ENCODE measurements around the gene SNRNP200. TPM values are rescaled to one million over a fixed set of nuclear protein-coding genes. Genes with fewer than 3 reads are reported as not detected.

SNRNP200 gene
- polyA plus RNA-seq, 1 donor (not counting 4 experiments of a cell fraction or from before 2014, with no cell fraction given), result 78.4 TPM

DNA sequence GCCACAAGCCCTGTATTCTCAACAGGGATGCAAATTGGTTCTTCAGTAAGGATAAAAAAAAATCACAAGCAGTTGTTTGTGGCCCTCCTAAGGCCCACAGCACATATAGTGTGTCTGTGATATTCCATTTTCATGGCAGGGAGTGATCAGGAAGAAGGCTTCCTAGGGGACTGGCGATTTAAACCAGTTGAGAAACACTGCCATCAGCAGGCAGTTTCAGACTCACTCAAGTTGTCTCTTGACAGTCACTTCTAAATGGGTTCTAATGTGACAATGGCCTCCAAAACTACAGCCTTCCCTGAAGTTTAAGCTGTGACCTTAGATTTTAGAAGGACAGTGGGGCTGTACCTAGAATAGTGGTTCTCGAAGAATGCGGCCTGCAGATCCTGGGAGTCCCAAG lies 33.4 kb downstream of the SNRNP200 start:
- TF ChIP-seq EZH2 (IDR thresholded peaks at IDR 0.05; ENCODE audit: low read length), result no peak
- TF ChIP-seq, protein P1, sequence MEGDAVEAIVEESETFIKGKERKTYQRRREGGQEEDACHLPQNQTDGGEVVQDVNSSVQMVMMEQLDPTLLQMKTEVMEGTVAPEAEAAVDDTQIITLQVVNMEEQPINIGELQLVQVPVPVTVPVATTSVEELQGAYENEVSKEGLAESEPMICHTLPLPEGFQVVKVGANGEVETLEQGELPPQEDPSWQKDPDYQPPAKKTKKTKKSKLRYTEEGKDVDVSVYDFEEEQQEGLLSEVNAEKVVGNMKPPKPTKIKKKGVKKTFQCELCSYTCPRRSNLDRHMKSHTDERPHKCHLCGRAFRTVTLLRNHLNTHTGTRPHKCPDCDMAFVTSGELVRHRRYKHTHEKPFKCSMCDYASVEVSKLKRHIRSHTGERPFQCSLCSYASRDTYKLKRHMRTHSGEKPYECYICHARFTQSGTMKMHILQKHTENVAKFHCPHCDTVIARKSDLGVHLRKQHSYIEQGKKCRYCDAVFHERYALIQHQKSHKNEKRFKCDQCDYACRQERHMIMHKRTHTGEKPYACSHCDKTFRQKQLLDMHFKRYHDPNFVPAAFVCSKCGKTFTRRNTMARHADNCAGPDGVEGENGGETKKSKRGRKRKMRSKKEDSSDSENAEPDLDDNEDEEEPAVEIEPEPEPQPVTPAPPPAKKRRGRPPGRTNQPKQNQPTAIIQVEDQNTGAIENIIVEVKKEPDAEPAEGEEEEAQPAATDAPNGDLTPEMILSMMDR (optimal IDR thresholded peaks at IDR 0.05 in 1 of 3, IDR thresholded peaks at IDR 0.05 in 1 of 3, conservative IDR thresholded peaks at IDR 0.05 in 1 of 3; ENCODE audit: extremely low read depth in 1 of 3, insufficient read depth in 2 of 3, low read length in 3 of 3), result no peak
- Histone ChIP-seq H4K20me1 (ENCODE audit: control insufficient read depth, extremely low read depth, insufficient read depth, low read length) (no peaks in the 10 kb centered on the region), H3K36me3 (ENCODE audit: control insufficient read depth in 2 of 2, extremely low read depth in 1 of 2, insufficient read depth in 2 of 2, low read length in 2 of 2) (peaks cover 31 to 44% of the 10 kb centered on the region in 2 experiments), H3K9me1 (ENCODE audit: control insufficient read depth, extremely low read depth, insufficient read depth, low read length) (peaks cover 5% of the 10 kb centered on the region), H2AFZ (ENCODE audit: control insufficient read depth, low read length) (no peak overlapping the region), H3K27me3 (ENCODE audit: control insufficient read depth, extremely low read depth, insufficient read depth, low read length) (no peaks in the 10 kb centered on the region), H3K4me1 (ENCODE audit: control insufficient read depth, extremely low read depth, insufficient read depth, low read length) (peaks cover 7% of the 10 kb centered on the region), H3K4me2 (ENCODE audit: control insufficient read depth, extremely low read depth, insufficient read depth, low read depth, low read length) (no peak overlapping the region), H3K9ac (ENCODE audit: control insufficient read depth, extremely low read depth, insufficient read depth, low read length) (no peak overlapping the region), H3K27ac (ENCODE audit: control insufficient read depth, insufficient read depth, low read length) (no peak overlapping the region), H3K4me3 (ENCODE audit: control insufficient read depth in 2 of 3, extremely low read depth in 1 of 3, insufficient read depth in 2 of 3, low read depth in 1 of 3, low read length in 3 of 3) (no peak overlapping the region), H3K79me2 (ENCODE audit: control insufficient read depth, insufficient read depth, low read length) (peaks cover 10% of the 10 kb centered on the region), H3K9me3 (ENCODE audit: control insufficient read depth, low read depth, low read length) (no peaks in the 10 kb centered on the region)
- DNase-seq (ENCODE audit: low read depth, low spot score), result no peak
- dilution Hi-C loops (cut with MboI; ENCODE audit: extremely low pct_ligation_motif_present, low sequenced_read_pairs), result no loop called here
- FAIRE-seq, result no peak

DNA sequence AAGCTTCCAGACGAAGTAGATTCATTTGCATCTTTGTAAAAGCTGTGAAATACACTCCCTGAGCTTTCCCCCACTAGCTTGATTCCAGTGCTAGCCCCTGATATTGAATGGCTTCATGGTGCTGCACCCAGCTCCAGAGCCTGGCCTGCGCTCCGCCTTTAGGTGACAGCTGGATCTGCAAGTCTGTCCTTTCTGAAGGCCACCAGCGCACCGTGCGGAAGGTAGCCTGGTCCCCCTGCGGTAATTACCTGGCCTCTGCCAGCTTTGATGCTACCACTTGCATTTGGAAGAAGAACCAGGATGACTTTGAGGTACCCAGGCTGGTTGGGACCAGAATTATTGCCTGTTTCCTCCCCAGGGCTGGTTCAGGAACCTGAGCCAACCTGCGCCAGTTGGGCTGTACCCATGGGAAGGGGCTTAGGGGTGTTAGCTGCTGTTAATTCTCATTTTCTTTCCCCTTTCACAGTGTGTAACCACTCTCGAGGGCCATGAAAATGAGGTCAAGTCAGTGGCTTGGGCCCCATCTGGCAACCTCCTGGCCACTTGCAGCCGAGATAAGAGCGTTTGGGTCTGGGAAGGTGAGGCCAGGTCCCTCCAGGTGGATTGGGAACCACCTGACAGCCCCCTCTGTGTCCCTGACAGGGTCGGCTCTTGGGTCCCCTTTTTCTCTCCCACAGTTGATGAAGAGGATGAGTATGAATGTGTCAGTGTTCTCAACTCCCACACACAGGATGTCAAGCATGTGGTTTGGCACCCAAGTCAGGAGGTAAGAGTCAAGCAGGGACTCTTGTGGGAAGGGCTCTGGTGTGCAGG lies 38.0 kb downstream of the SNRNP200 start:
- Histone ChIP-seq H3K9ac (ENCODE audit: control insufficient read depth, extremely low read depth, insufficient read depth, low read length) (peak overlapping the region; percentile 85), H3K9me1 (ENCODE audit: control insufficient read depth, extremely low read depth, insufficient read depth, low read length) (peaks cover 5% of the 10 kb centered on the region), H3K27ac (ENCODE audit: control insufficient read depth, insufficient read depth, low read length) (no peak overlapping the region), H3K4me2 (ENCODE audit: control insufficient read depth, extremely low read depth, insufficient read depth, low read depth, low read length) (peak overlapping the region; percentile 85), H2AFZ (ENCODE audit: control insufficient read depth, low read length) (no peak overlapping the region), H3K4me3 (ENCODE audit: control insufficient read depth in 2 of 3, extremely low read depth in 1 of 3, insufficient read depth in 2 of 3, low read depth in 1 of 3, low read length in 3 of 3) (peak overlapping the region; percentile 90 to 100 (median 97)), H4K20me1 (ENCODE audit: control insufficient read depth, extremely low read depth, insufficient read depth, low read length) (no peaks in the 10 kb centered on the region), H3K4me1 (ENCODE audit: control insufficient read depth, extremely low read depth, insufficient read depth, low read length) (peaks cover 20% of the 10 kb centered on the region), H3K79me2 (ENCODE audit: control insufficient read depth, insufficient read depth, low read length) (peaks cover 46% of the 10 kb centered on the region), H3K36me3 (ENCODE audit: control insufficient read depth in 2 of 2, extremely low read depth in 1 of 2, insufficient read depth in 2 of 2, low read length in 2 of 2) (peaks cover 23 to 29% of the 10 kb centered on the region in 2 experiments), H3K9me3 (ENCODE audit: control insufficient read depth, low read depth, low read length) (no peaks in the 10 kb centered on the region), H3K27me3 (ENCODE audit: control insufficient read depth, extremely low read depth, insufficient read depth, low read length) (no peaks in the 10 kb centered on the region)
- TF ChIP-seq, protein P1 (optimal IDR thresholded peaks at IDR 0.05 in 1 of 3, IDR thresholded peaks at IDR 0.05 in 1 of 3, conservative IDR thresholded peaks at IDR 0.05 in 1 of 3; ENCODE audit: extremely low read depth in 1 of 3, insufficient read depth in 2 of 3, low read length in 3 of 3), result peak; percentile 51 to 63 (median 55)
- TF ChIP-seq EZH2 (IDR thresholded peaks at IDR 0.05; ENCODE audit: low read length), result no peak
- FAIRE-seq (no peak), DNase-seq (ENCODE audit: low read depth, low spot score) (no peak)
- dilution Hi-C loops (cut with MboI; ENCODE audit: extremely low pct_ligation_motif_present, low sequenced_read_pairs), result no loop called here
